ENCODE data around the gene TTLL11. TPM values are rescaled to one million over a fixed set of nuclear protein-coding genes. Genes with fewer than 3 reads are reported as not detected.

The TTLL11 gene
- polyA plus RNA-seq, 1 donor: 5.0 TPM

DNA sequence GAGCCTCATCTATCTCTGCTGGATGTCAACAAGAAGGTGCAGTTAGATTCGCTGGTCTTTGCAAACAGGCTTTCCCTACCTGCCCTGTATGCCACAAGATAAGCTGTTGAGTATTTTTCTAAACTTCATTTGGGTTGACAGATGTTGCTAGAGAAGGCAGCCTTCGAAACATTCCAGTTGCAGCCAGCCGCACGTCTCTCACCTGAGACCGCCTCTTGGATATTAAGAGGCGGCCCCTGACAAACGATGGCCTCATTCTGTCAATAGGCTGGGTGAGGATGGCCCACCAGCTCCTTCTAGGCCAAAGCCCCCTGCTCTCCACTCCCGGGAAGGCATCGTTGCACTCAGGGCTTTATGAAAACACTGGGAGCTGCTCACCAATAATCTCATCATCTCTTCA, 260.0 kb downstream of the TTLL11 start:
- H3K27me3 ChIP-seq (ENCODE audit: control insufficient read depth, insufficient read depth, low read length): no peaks in the 10 kb centered on the region
- WGBS (ENCODE audit: insufficient coverage, low lambda C conversion rate): no CpG with 5 or more reads among the region's 9 CpGs
- H3K4me3 ChIP-seq (ENCODE audit: low read length): no peak overlapping the region
- no peaks in the 10 kb centered on the region for H3K4me1 ChIP-seq (ENCODE audit: control insufficient read depth, insufficient read depth, low read length)
- no peak for DNase-seq
- H3K9me3 ChIP-seq (ENCODE audit: control insufficient read depth, low read depth, low read length): no peaks in the 10 kb centered on the region
- no peaks in the 10 kb centered on the region for H3K36me3 ChIP-seq (ENCODE audit: control insufficient read depth, insufficient read depth, low read length)
- no peak overlapping the region for H3K27ac ChIP-seq (ENCODE audit: low read length)

DNA sequence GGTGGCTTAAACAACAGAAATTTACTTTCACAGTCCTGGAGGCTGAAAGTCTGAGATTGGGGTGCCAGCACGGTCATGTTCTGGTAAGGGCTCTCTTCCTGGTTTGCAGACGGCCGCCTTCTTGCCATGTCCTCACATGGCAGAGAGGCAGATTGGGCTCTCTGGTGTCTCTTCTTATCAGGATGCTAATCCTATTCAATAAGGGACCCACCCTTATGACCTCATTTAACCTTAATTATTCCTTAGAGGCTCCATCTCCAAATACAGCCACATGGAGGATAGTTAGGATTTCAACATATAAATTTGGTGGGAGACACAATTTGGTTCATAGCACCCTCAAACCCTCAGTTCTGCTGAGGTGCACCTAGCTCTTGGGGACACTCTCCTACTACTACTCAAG, 261.2 kb downstream of the TTLL11 start:
- Histone ChIP-seq H3K36me3 (ENCODE audit: control insufficient read depth, insufficient read depth, low read length) (no peaks in the 10 kb centered on the region), H3K9me3 (ENCODE audit: control insufficient read depth, low read depth, low read length) (no peaks in the 10 kb centered on the region), H3K27me3 (ENCODE audit: control insufficient read depth, insufficient read depth, low read length) (no peaks in the 10 kb centered on the region), H3K27ac (ENCODE audit: low read length) (no peak overlapping the region), H3K4me3 (ENCODE audit: low read length) (no peak overlapping the region), H3K4me1 (ENCODE audit: control insufficient read depth, insufficient read depth, low read length) (no peaks in the 10 kb centered on the region)
- no CpG with 5 or more reads among the region's 3 CpGs for WGBS (ENCODE audit: insufficient coverage, low lambda C conversion rate)
- DNase-seq: no peak

GRCh38 chr9:121830441-121831140, 262.5 kb downstream of the TTLL11 start:
- H3K4me1 ChIP-seq (ENCODE audit: control insufficient read depth, insufficient read depth, low read length): peaks cover under 1% of the 10 kb centered on the region
- H3K27me3 ChIP-seq (ENCODE audit: control insufficient read depth, insufficient read depth, low read length): no peaks in the 10 kb centered on the region
- H3K9me3 ChIP-seq (ENCODE audit: control insufficient read depth, low read depth, low read length): no peaks in the 10 kb centered on the region
- DNase-seq: no peak
- WGBS (ENCODE audit: insufficient coverage, low lambda C conversion rate): no CpG with 5 or more reads among the region's 3 CpGs
- no peak overlapping the region for H3K27ac ChIP-seq (ENCODE audit: low read length)
- H3K36me3 ChIP-seq (ENCODE audit: control insufficient read depth, insufficient read depth, low read length): no peaks in the 10 kb centered on the region
- no peak overlapping the region for H3K4me3 ChIP-seq (ENCODE audit: low read length)

GRCh38 chr9:121827251-121827967, 265.7 kb downstream of the TTLL11 start:
- Histone ChIP-seq H3K4me1 (ENCODE audit: control insufficient read depth, insufficient read depth, low read length) (peaks cover 11% of the 10 kb centered on the region), H3K27me3 (ENCODE audit: control insufficient read depth, insufficient read depth, low read length) (no peaks in the 10 kb centered on the region), H3K36me3 (ENCODE audit: control insufficient read depth, insufficient read depth, low read length) (no peaks in the 10 kb centered on the region), H3K27ac (ENCODE audit: low read length) (no peak overlapping the region), H3K4me3 (ENCODE audit: low read length) (no peak overlapping the region), H3K9me3 (ENCODE audit: control insufficient read depth, low read depth, low read length) (peaks cover 4% of the 10 kb centered on the region)
- no peak for DNase-seq
- WGBS (ENCODE audit: insufficient coverage, low lambda C conversion rate): 76% methylated on average over 3 of the region's 17 CpGs

- Histone ChIP-seq H3K4me3 (ENCODE audit: low read length) (no peak overlapping the region), H3K4me1 (ENCODE audit: control insufficient read depth, insufficient read depth, low read length) (peaks cover 11% of the 10 kb centered on the region)
- WGBS (ENCODE audit: insufficient coverage, low lambda C conversion rate): no CpG with 5 or more reads among the region's 7 CpGs
Measured at GRCh38 chr9:121826711-121827110, 266.4 kb downstream of the TTLL11 start.

GRCh38 chr9:121825031-121825691, 267.9 kb downstream of the TTLL11 start:
- no peaks in the 10 kb centered on the region for H3K27me3 ChIP-seq (ENCODE audit: control insufficient read depth, insufficient read depth, low read length)
- no peak overlapping the region for H3K27ac ChIP-seq (ENCODE audit: low read length)
- no peaks in the 10 kb centered on the region for H3K36me3 ChIP-seq (ENCODE audit: control insufficient read depth, insufficient read depth, low read length)
- no peak overlapping the region for H3K4me3 ChIP-seq (ENCODE audit: low read length)
- peak in 1 of 2 donors; percentile 17 for DNase-seq
- H3K4me1 ChIP-seq (ENCODE audit: control insufficient read depth, insufficient read depth, low read length): peaks cover 13% of the 10 kb centered on the region
- no CpG with 5 or more reads among the region's 12 CpGs for WGBS (ENCODE audit: insufficient coverage, low lambda C conversion rate)
- H3K9me3 ChIP-seq (ENCODE audit: control insufficient read depth, low read depth, low read length): peaks cover 4% of the 10 kb centered on the region

More at GRCh38 chr9:121826711-121827110, 266.4 kb downstream of the TTLL11 start:
- Histone ChIP-seq H3K27me3 (ENCODE audit: control insufficient read depth, insufficient read depth, low read length) (no peaks in the 10 kb centered on the region), H3K27ac (ENCODE audit: low read length) (no peak overlapping the region), H3K9me3 (ENCODE audit: control insufficient read depth, low read depth, low read length) (peaks cover 4% of the 10 kb centered on the region), H3K36me3 (ENCODE audit: control insufficient read depth, insufficient read depth, low read length) (no peaks in the 10 kb centered on the region)
- no peak for DNase-seq

- Histone ChIP-seq H3K36me3 (ENCODE audit: control insufficient read depth, insufficient read depth, low read length) (no peaks in the 10 kb centered on the region), H3K27me3 (ENCODE audit: control insufficient read depth, insufficient read depth, low read length) (no peaks in the 10 kb centered on the region), H3K4me3 (ENCODE audit: low read length) (no peak overlapping the region), H3K9me3 (ENCODE audit: control insufficient read depth, low read depth, low read length) (peaks cover 4% of the 10 kb centered on the region), H3K4me1 (ENCODE audit: control insufficient read depth, insufficient read depth, low read length) (peaks cover 14% of the 10 kb centered on the region), H3K27ac (ENCODE audit: low read length) (no peak overlapping the region)
- WGBS (ENCODE audit: insufficient coverage, low lambda C conversion rate): no CpG with 5 or more reads among the region's 4 CpGs
- DNase-seq: peak in 1 of 2 donors; percentile 30
Measured at GRCh38 chr9:121824651-121825030, 268.5 kb downstream of the TTLL11 start.

DNA sequence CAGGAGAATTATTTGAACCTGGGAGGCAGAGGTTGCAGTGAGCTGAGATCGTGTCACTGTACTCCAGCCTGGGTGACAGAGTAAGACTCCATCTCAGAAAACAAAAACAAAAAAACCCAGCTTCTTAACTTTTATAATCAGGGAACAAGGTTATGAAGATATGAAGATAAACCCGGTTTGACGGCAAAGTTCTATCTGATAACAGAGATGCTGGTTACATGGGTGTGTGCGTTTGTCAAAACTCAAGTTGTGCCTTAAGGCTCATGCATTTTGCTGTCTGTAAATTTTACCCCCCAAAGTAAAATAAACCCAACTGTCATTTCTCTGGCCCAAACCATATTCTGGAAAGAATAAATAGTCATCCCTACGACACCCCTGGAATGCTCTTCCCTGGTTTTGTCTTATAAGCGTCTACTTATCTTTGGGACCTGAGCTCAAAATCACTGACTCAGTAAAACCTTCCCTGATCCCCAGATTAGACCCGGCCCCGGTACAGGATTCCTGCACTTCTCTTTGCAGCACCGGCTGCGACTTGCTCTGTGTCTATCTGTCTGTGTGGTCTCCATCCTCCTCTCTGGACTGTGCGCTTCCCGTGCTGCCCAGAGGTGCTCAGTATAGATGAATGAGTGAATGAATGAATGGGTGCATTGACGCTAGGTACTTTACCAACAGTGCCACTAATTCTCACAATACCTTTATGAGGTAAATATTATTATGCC, 269.5 kb downstream of the TTLL11 start:
- Histone ChIP-seq H3K4me1 (ENCODE audit: control insufficient read depth, insufficient read depth, low read length) (peaks cover 14% of the 10 kb centered on the region), H3K36me3 (ENCODE audit: control insufficient read depth, insufficient read depth, low read length) (no peaks in the 10 kb centered on the region), H3K4me3 (ENCODE audit: low read length) (no peak overlapping the region), H3K27me3 (ENCODE audit: control insufficient read depth, insufficient read depth, low read length) (no peaks in the 10 kb centered on the region), H3K27ac (ENCODE audit: low read length) (no peak overlapping the region), H3K9me3 (ENCODE audit: control insufficient read depth, low read depth, low read length) (peaks cover 4% of the 10 kb centered on the region)
- WGBS (ENCODE audit: insufficient coverage, low lambda C conversion rate): no CpG with 5 or more reads among the region's 13 CpGs
- no peak for DNase-seq

- WGBS (ENCODE audit: insufficient coverage, low lambda C conversion rate): no CpG with 5 or more reads among the region's 34 CpGs
- H3K4me1 ChIP-seq (ENCODE audit: control insufficient read depth, insufficient read depth, low read length): peaks cover 14% of the 10 kb centered on the region
- H3K27me3 ChIP-seq (ENCODE audit: control insufficient read depth, insufficient read depth, low read length): no peaks in the 10 kb centered on the region
- H3K36me3 ChIP-seq (ENCODE audit: control insufficient read depth, insufficient read depth, low read length): no peaks in the 10 kb centered on the region
- DNase-seq: no peak
- H3K27ac ChIP-seq (ENCODE audit: low read length): no peak overlapping the region
- H3K4me3 ChIP-seq (ENCODE audit: low read length): no peak overlapping the region
- H3K9me3 ChIP-seq (ENCODE audit: control insufficient read depth, low read depth, low read length): peaks cover 4% of the 10 kb centered on the region
Measured at GRCh38 chr9:121822093-121823085, 270.7 kb downstream of the TTLL11 start.

Measured in large intestine (tissue), 3 donors.